Type B pancreatic cell (in vitro differentiated cells): ENCODE results near the gene TBX4. TPM values are rescaled to one million over a fixed set of nuclear protein-coding genes. Genes with fewer than 3 reads are reported as not detected.

Experiments used
- DNase-seq: peaks from one replicate; pipeline ENCODE4 v3.0.0; 2021; ENCODE audit warnings: mixed read lengths; ENCODE audit not compliant: unreplicated experiment; ENCODE audit errors: extremely low spot score
- H3K27ac Mint-ChIP-seq: 2 replicates; pipeline ENCODE4 v1.8.0; 2021; ENCODE audit warnings: mild to moderate bottlenecking, mixed read lengths
- H3K27me3 Mint-ChIP-seq: 2 replicates; pipeline ENCODE4 v1.8.0; 2021; ENCODE audit warnings: mixed read lengths
- H3K36me3 Mint-ChIP-seq: 2 replicates; pipeline ENCODE4 v1.8.0; 2021; ENCODE audit warnings: mixed read lengths
- H3K4me1 Mint-ChIP-seq: one replicate; pipeline ENCODE4 v1.8.0; 2021; ENCODE audit warnings: mixed read lengths; ENCODE audit not compliant: unreplicated experiment
- H3K4me3 Mint-ChIP-seq: 2 replicates; pipeline ENCODE4 v1.8.0; 2021; ENCODE audit warnings: mild to moderate bottlenecking, mixed read lengths
- H3K9me3 Mint-ChIP-seq: 2 replicates; pipeline ENCODE4 v1.8.0; 2021; ENCODE audit warnings: mixed read lengths
- CTCF ChIP-seq: fragments of 200-600 bp; sonication (generic); conservative IDR thresholded peaks from 2 replicates; pipeline ENCODE4 v1.5.0; 2021; ENCODE audit warnings: antibody characterized with exemption, mild to moderate bottlenecking
- total RNA-seq: library from RNA; stranded (reverse); gene quantifications from 2 replicates; pipeline ENCODE4 v1.2.1, GENCODE V29; 2021; ENCODE audit warnings: low replicate concordance

The TBX4 gene
- total RNA-seq, 1 donor from 2014 or later = 1.8 TPM

GRCh38 chr17:61458421-61459141 lies 6.4 kb downstream of the TBX4 start:
- peak overlapping the region; percentile 37 for H3K27ac Mint-ChIP-seq
- H3K36me3 Mint-ChIP-seq = peaks cover 4% of the 10 kb centered on the region
- peaks cover 36% of the 10 kb centered on the region for H3K4me1 Mint-ChIP-seq
- no peak for TF ChIP-seq CTCF
- H3K4me3 Mint-ChIP-seq = peak overlapping the region; percentile 60
- peaks cover 4% of the 10 kb centered on the region for H3K9me3 Mint-ChIP-seq
- DNase-seq = no peak
- peaks cover 93% of the 10 kb centered on the region for H3K27me3 Mint-ChIP-seq

- H3K36me3 Mint-ChIP-seq = peaks cover 4% of the 10 kb centered on the region
- H3K9me3 Mint-ChIP-seq = peaks cover 4% of the 10 kb centered on the region
- no peak for DNase-seq
- peak overlapping the region; percentile 37 for H3K27ac Mint-ChIP-seq
- peaks cover 87% of the 10 kb centered on the region for H3K27me3 Mint-ChIP-seq
- peaks cover 33% of the 10 kb centered on the region for H3K4me1 Mint-ChIP-seq
- no peak for TF ChIP-seq CTCF
- H3K4me3 Mint-ChIP-seq = peak overlapping the region; percentile 39
Observed at GRCh38 chr17:61459142-61459809, 7.1 kb downstream of the TBX4 start.

GRCh38 chr17:61459939-61460718 lies 7.9 kb downstream of the TBX4 start:
- H3K36me3 Mint-ChIP-seq = peaks cover 4% of the 10 kb centered on the region
- H3K27me3 Mint-ChIP-seq = peaks cover 88% of the 10 kb centered on the region
- peak overlapping the region; percentile 64 for H3K27ac Mint-ChIP-seq
- H3K4me3 Mint-ChIP-seq = peak overlapping the region; percentile 76
- H3K4me1 Mint-ChIP-seq = peaks cover 31% of the 10 kb centered on the region
- peaks cover 4% of the 10 kb centered on the region for H3K9me3 Mint-ChIP-seq
- peak; percentile 54 for DNase-seq
- no peak for TF ChIP-seq CTCF

GRCh38 chr17:61460796-61461585 lies 8.8 kb downstream of the TBX4 start:
- TF ChIP-seq CTCF = no peak
- peaks cover 4% of the 10 kb centered on the region for H3K9me3 Mint-ChIP-seq
- peak overlapping the region; percentile 64 for H3K27ac Mint-ChIP-seq
- peak overlapping the region; percentile 79 for H3K4me3 Mint-ChIP-seq
- H3K4me1 Mint-ChIP-seq = peaks cover 36% of the 10 kb centered on the region
- H3K36me3 Mint-ChIP-seq = peaks cover 4% of the 10 kb centered on the region
- DNase-seq = no peak
- H3K27me3 Mint-ChIP-seq = peaks cover 88% of the 10 kb centered on the region

- peaks cover 36% of the 10 kb centered on the region for H3K4me1 Mint-ChIP-seq
- no peak for TF ChIP-seq CTCF
- peak overlapping the region; percentile 26 for H3K27ac Mint-ChIP-seq
- peaks cover 4% of the 10 kb centered on the region for H3K36me3 Mint-ChIP-seq
- H3K4me3 Mint-ChIP-seq = peak overlapping the region; percentile 79
- no peak for DNase-seq
- H3K27me3 Mint-ChIP-seq = peaks cover 91% of the 10 kb centered on the region
- H3K9me3 Mint-ChIP-seq = peaks cover 4% of the 10 kb centered on the region
Observed at GRCh38 chr17:61461586-61461966, 9.4 kb downstream of the TBX4 start.
